ENCODE measurements around the gene SULT1A2. TPM values are rescaled to one million over a fixed set of nuclear protein-coding genes. Genes with fewer than 3 reads are reported as not detected.
A peak's percentile ranks its signal among the peaks of the same experiment; 100 is the strongest.
"Not testable (repeated sequence)": the region's sequence is repeated elsewhere in the genome, so short reads cannot be mapped to it uniquely, and the experiment has no call there.

SULT1A2 gene
- total RNA-seq (2014; rRNA removed; shearing (Covaris generic)): not detected in 2 replicates

- Histone ChIP-seq H3K27me3 (no peaks in the 10 kb centered on the region), H3K27ac (no peak within 1 kb of the TSS)
- DNase-seq: no peak
These were observed at the start of gene SULT1A2 for GRCh38 chr16:28596840-28597691. Gene SULT1A2, minus strand, starts transcription at chr16:28597050. Its CDS starts 1,120 bp downstream, at chr16:28595930.

GRCh38 chr16:28639959-28640358 lies 43.1 kb upstream of the SULT1A2 start:
- not testable (repeated sequence) for H3K27me3 ChIP-seq; H3K4me1 ChIP-seq; H3K36me3 ChIP-seq; H3K9me3 ChIP-seq (replicated peaks); H3K4me3 ChIP-seq; DNase-seq; H3K27ac ChIP-seq

More at GRCh38 chr16:28596840-28597691, at the start of gene SULT1A2:
- H3K36me3 ChIP-seq: no peaks in the 10 kb centered on the region
- H3K9me3 ChIP-seq (replicated peaks): no peaks in the 10 kb centered on the region
- H3K4me1 ChIP-seq: no peaks in the 10 kb centered on the region
- H3K4me3 ChIP-seq: no peak within 1 kb of the TSS

- not testable (repeated sequence) for DNase-seq; H3K27me3 ChIP-seq; H3K4me3 ChIP-seq; H3K36me3 ChIP-seq; H3K27ac ChIP-seq; H3K9me3 ChIP-seq (replicated peaks); H3K4me1 ChIP-seq
These were observed 41.5 kb upstream of the SULT1A2 start for GRCh38 chr16:28638359-28638758.

DNA sequence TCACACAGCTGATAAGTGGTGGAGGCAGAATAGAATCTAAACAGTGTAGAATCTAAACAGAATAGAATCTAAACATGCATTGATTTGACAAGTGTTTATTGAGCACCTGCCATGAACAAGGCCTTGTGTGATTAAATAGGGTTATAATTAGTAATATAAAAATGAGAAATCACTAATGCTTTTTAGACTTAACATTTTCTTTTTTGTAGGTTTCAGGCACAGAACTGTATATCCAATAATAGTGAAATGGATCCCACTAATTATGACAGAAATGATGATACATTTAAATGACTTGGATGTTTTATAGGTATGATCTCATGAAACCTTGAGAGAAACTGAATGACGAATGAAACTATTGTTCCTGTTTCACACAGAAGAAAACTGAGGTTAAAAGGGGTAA lies 40.9 kb upstream of the SULT1A2 start, which contains the start of gene NPIPB8:
NPIPB8 (plus strand) TSS at position 301 of the 400 bp plus-strand sequence. CDS start 296 bp downstream, outside the sequence.
- H3K27me3 ChIP-seq; H3K4me1 ChIP-seq; H3K27ac ChIP-seq; H3K4me3 ChIP-seq; DNase-seq; H3K9me3 ChIP-seq (replicated peaks); H3K36me3 ChIP-seq: not testable (repeated sequence)

GRCh38 chr16:28636093-28636823 lies 39.4 kb upstream of the SULT1A2 start:
- not testable (repeated sequence) for H3K4me3 ChIP-seq; DNase-seq; H3K36me3 ChIP-seq; H3K9me3 ChIP-seq (replicated peaks); H3K27me3 ChIP-seq; H3K27ac ChIP-seq; H3K4me1 ChIP-seq

DNA sequence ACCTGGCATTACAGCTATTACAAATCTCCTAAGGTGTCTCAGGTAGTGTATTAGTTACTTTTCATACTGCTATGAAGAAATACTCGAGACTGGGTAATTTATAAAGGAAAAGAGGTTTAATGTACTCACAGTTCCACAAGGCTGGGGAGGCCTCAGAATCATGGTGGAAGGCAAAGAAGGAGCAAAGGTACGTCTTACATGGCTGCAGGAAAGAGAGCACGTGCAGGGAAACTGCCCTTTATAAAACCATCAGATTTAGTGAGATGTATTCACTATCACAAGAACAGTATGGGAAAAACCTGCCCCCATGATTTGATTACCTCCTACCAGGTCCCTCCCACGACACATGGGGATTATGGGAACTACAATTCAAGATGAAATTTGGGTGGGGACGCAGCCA lies 34.1 kb upstream of the SULT1A2 start:
- H3K9me3 ChIP-seq (replicated peaks); H3K4me1 ChIP-seq; H3K4me3 ChIP-seq; H3K27ac ChIP-seq; DNase-seq; H3K36me3 ChIP-seq; H3K27me3 ChIP-seq: not testable (repeated sequence)

DNA sequence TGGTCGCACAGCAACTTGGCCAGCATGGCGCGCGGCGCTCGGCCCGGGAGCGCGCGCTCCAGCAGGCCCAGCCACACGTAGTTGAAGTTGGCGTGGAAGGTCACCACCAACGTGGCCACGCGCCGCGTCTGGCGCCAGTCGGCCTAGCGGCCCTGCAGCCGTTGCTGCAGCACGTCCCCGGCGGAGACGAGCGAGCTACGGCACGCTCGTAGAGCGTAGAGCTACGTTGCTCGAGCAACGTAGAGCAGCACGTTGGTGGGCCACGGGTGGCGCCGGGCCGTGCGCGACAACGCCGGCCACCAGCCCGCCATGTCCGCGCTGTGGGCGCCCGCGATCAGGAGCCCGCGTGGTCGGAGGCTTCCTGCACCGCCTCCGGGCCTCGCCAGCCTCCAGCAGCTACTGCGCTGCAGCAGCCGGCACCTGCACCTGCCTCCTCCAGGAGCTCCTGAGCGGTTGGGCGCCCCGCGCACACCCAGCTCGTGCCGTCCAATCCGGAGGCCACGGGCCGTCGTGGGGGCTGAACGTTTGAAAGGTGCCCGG lies 26.4 kb upstream of the SULT1A2 start:
- Histone ChIP-seq H3K36me3 (no peaks in the 10 kb centered on the region), H3K27ac (no peak overlapping the region), H3K9me3 (replicated peaks) (no peaks in the 10 kb centered on the region), H3K4me3 (no peak overlapping the region), H3K4me1 (no peaks in the 10 kb centered on the region), H3K27me3 (no peaks in the 10 kb centered on the region)
- no peak for DNase-seq

GRCh38 chr16:28622532-28623171 lies 25.8 kb upstream of the SULT1A2 start:
- H3K4me1 ChIP-seq; DNase-seq; H3K4me3 ChIP-seq; H3K27ac ChIP-seq; H3K36me3 ChIP-seq; H3K9me3 ChIP-seq (replicated peaks); H3K27me3 ChIP-seq: not testable (repeated sequence)

DNA sequence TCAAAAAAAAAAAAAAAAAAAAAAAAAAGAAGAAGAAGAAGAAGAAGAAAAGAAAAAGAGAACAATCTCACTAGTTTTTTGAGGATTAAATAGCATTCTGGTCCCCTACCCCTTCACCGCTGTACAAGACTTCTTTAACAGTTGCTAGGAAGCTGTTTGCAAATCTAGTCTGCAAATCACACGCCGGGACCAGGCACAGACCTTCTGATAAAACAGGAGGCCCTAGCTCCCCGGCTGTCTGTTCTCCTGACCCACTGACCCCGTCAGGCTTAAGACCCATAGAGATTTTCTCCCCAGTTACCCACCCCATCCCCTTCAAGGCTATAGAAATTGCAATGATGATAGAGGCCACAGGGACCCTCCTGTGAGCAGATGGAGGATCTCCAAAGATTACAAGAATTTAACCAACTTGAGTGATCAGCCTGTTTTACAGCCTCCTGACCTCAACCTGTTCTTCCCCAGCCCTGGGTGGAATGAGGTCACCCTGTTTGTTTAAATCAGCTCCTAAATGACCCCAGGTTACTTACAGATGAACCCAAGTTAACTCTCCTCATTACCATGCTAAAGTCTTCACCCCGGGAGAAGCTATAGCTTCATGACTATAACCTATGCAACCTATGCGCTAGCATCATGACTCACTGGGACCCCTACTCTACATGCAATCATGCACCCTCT lies 24.8 kb upstream of the SULT1A2 start:
- H3K36me3 ChIP-seq: no peaks in the 10 kb centered on the region
- no peak overlapping the region for H3K4me3 ChIP-seq
- H3K9me3 ChIP-seq (replicated peaks): no peaks in the 10 kb centered on the region
- no peak for DNase-seq
- no peaks in the 10 kb centered on the region for H3K27me3 ChIP-seq
- no peak overlapping the region for H3K27ac ChIP-seq
- H3K4me1 ChIP-seq: no peaks in the 10 kb centered on the region

GRCh38 chr16:28620316-28620715 lies 23.5 kb upstream of the SULT1A2 start:
- not testable (repeated sequence) for H3K9me3 ChIP-seq (replicated peaks); H3K4me1 ChIP-seq; DNase-seq; H3K27me3 ChIP-seq; H3K27ac ChIP-seq; H3K36me3 ChIP-seq; H3K4me3 ChIP-seq

DNA sequence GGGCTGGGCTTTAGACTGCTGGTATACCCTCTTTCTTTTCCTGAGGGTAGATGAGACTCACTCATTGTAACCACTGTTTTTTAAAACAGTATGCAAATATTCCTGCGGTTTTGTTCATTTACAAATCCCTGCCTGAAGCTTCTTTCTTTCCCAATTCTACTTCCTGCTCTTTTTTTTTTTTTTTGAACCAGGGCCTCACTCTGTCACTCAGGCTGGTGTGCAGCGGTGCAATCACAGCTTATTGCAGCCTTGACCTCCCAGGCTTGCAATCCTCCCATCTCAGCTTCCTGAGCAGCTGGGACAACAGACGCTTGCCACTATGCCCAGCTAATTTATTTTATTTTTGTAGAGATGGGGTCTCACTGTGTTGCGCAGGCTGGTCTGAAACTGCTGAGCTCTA lies 21.0 kb upstream of the SULT1A2 start:
- Histone ChIP-seq H3K9me3 (replicated peaks) (no peaks in the 10 kb centered on the region), H3K27me3 (no peaks in the 10 kb centered on the region), H3K36me3 (no peaks in the 10 kb centered on the region), H3K27ac (no peak overlapping the region), H3K4me3 (no peak overlapping the region), H3K4me1 (no peaks in the 10 kb centered on the region)
- no peak for DNase-seq

- H3K4me3 ChIP-seq: no peak overlapping the region
- H3K4me1 ChIP-seq: no peaks in the 10 kb centered on the region
- no peaks in the 10 kb centered on the region for H3K9me3 ChIP-seq (replicated peaks)
- H3K27me3 ChIP-seq: no peaks in the 10 kb centered on the region
- no peak overlapping the region for H3K27ac ChIP-seq
- H3K36me3 ChIP-seq: no peaks in the 10 kb centered on the region
- no peak for DNase-seq
These were observed 19.8 kb upstream of the SULT1A2 start for GRCh38 chr16:28616636-28617035.

GRCh38 chr16:28616224-28616577 lies 19.4 kb upstream of the SULT1A2 start:
- H3K4me3 ChIP-seq; H3K4me1 ChIP-seq; H3K27me3 ChIP-seq; H3K9me3 ChIP-seq (replicated peaks); H3K27ac ChIP-seq; DNase-seq; H3K36me3 ChIP-seq: not testable (repeated sequence)

DNA sequence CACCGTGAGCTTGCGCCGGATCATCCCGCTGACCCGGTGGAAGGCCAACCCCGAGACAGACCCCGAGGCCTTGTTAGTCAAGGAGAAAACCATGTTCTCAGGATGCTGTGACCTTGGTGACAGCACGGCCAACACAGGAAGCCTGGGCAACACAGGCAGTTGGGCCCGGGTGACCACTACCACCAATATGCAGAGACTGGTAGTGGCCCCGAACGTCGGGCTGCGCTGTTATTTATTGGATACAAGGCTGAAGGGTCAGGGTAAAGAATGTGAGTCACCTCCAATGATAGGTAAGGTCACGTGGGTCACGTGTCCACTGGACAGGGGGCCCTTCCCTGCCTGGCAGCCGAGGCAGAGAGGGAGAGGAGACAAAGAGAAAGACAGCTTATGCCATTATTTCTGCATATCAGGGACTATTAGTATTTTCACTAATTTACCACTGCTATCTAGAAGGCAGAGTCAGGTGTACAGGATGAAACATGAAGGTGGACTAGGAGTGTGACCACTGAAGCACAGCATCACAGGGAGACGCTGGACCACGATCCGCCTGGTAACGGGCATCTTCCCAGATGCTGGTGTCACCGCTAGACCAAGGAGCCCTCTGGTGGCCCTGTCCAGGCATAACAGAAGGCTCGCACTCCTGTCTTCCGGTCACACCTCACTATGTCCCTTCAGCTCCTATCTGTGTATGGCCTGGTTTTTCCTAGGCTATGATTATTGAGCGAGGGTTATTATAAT lies 18.8 kb upstream of the SULT1A2 start:
- H3K27me3 ChIP-seq; H3K4me3 ChIP-seq; H3K9me3 ChIP-seq (replicated peaks); H3K4me1 ChIP-seq; H3K36me3 ChIP-seq; H3K27ac ChIP-seq: not testable (repeated sequence)
- DNase-seq: peak; percentile 51 to 56

Measured in SJCRH30 (cell line).